ACHN (cell line): ENCODE data around the gene CDK17.

Experiments
- DNase-seq: peaks from one replicate; pipeline ENCODE4 v3.0.0-alpha.2; 2015
- in situ Hi-C: cut with HindIII; loops from 2 replicates; pipeline ENCODE4 v1.10.0; 2017; ENCODE audit warnings: low sequenced_read_pairs, low pct_ligation_motif_present, low pct_unique_long_range_greater_than_20kb

The CDK17 gene

GRCh38 chr12:96305665-96306064 is 94.6 kb downstream of the CDK17 start:
- in situ Hi-C loops: no loop called here
- no peak for DNase-seq

DNA sequence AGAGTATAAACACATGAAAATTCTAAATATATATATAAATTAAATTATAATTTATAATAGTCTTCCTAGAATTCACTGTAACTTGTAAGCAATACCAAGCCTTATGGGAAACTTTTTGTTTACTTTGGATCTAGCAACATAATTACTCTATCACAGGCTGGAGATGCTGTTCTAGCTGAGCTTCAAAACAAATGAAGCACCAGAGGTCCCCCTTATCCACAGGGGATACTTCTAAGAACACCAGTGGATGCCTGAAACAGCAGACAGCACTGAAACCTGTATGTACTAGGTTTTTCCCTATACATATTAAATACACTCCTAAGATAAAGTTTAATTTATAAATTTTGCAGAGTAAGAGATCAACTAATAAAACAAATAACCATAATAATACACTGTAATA is 96.6 kb downstream of the CDK17 start:
- DNase-seq: no peak
- in situ Hi-C loops: no loop called here

DNA sequence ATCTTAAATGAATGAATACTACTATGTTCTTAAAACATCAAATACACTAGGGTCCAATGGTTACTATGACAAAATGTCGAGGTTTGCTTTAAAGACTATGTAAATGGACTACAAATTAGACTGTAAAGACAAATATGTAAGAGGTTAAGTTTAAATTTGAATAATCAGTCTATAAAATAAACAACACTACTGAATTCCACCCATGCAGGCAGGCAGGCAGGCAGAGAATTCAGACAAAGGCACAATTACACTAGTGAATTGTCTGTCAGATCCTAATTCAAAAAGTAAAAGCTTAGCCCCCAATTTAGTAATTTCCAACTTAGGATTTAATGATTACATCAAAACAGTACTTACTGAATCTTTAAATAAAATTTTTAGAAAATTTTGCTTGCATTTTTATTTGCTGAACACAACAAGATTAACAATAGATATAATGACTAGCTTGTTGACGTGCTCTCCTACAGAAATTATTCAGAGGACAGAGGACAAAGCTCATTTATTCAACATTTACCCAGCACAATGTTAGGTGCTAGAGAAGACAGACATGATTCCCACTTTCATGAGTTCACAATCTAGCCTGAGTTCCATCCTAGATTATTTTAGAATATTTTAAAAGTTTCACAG is 97.4 kb downstream of the CDK17 start:
- in situ Hi-C loops: no loop called here
- DNase-seq: no peak

DNA sequence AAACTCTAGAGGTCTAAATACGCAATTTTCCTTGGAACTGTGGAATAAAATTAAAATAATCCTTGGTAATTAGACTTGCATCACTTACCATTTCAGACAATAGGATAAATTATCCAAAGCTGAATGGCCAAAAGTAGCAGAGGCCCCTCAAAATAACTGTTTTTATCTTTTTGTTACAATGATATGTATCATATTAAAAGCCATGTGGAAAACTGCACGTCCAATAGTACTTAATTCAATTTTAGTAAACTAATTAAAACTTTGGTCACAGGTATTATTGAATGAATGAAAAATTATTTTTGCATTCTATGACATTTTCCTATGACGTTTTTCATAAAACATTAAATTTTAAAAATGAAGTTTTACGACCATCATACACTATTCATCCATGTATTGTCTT is 98.5 kb downstream of the CDK17 start:
- in situ Hi-C loops: no loop called here
- DNase-seq: no peak

- in situ Hi-C loops: no loop called here
- no peak for DNase-seq
Measured at GRCh38 chr12:96300064-96300463, 100.2 kb downstream of the CDK17 start.

- DNase-seq: no peak
- in situ Hi-C loops: no loop called here
Measured at GRCh38 chr12:96297504-96297903, 102.7 kb downstream of the CDK17 start.

DNA sequence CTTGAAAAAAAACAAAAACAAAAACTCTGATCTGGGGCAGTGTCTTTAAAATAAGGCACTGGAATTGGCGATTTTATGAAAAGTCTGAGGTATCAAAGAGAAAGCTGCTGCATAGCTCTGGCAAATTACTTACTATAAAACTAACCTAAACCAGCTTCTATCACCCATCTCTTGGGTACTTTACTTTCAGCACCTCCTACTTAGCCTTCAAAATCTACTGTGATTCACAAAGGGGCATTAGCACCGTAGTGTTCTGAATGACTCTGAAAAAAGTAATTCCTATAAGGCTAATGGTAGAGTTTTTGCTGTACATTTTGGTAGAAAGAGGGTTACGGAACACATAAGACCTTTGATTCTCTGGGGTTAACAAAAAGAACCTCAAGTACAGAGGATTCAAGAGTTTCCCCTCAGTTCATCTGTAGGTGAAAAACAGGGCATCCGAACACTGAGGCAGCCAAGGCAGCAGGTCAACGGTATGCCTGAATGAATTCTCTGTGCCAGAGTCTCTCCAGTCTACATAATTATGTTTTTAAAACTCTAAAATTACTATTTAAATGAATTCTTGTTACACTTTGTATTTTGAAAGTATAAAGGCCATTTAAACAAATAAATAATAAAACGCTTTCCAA is 104.6 kb downstream of the CDK17 start:
- DNase-seq: no peak
- in situ Hi-C loops: no loop called here

GRCh38 chr12:96294831-96295230 is 105.4 kb downstream of the CDK17 start:
- in situ Hi-C loops: no loop called here

GRCh38 chr12:96293093-96293492 is 107.1 kb downstream of the CDK17 start:
- DNase-seq: no peak
- in situ Hi-C loops: no loop called here

More at GRCh38 chr12:96294831-96295230, 105.4 kb downstream of the CDK17 start:
- DNase-seq: no peak

GRCh38 chr12:96289067-96289466 is 111.2 kb downstream of the CDK17 start:
- no peak for DNase-seq
- in situ Hi-C loops: no loop called here

- in situ Hi-C loops: no loop called here
Measured at GRCh38 chr12:96285158-96285557, 115.1 kb downstream of the CDK17 start.

DNA sequence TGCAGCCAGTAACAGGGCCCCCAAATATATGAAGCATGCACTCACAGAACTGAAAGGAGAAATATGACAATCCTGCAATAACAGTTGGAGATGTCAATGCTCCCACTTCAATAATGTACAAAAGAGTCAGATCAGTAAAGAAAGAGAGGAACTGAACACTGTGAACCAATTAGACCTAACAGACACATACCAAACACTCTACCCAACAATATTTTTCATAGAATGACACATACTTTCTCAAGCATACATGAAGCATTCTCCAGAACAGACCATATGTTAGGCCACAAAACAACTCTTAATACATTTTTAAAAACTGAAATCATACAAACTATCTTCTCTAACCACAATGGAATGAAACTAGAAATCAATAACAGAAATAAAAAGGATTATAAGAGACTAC is 125.9 kb downstream of the CDK17 start:
- DNase-seq: no peak
- in situ Hi-C loops: no loop called here

More at GRCh38 chr12:96285158-96285557, 115.1 kb downstream of the CDK17 start:
- no peak for DNase-seq

DNA sequence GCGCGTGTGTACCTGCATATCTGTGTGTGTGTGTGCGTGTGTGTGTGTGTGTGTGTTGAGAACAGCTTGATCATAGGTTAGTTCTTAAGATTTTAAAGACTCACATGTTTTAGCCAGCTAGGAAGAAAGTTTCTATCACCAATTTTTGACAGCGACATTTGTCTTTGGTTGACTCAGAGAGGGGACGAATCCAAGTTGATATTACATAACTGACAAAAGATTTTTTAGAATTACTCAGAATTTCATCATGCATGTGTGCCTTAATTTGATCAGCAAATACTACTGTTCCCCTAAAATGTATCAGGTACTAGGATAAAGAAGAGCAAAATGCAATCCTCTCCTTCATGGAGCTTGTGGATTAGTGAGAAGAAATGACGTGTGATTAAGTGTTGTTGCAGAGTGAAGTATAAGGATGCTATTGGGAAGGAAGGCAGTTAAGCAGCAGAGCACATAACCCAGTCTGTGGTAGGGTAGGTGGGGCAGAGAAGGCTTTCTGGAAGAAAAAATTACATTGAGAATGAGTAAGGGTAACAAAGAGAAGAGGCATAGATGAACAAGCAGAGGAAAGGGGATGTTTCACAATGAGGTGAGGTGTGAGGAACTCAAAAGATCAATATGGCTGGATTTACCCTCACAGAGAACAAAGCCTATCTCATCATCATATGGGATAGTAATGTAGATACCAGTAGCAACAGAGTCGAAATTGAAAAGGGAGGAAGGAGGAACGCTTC is 128.6 kb downstream of the CDK17 start:
- no peak for DNase-seq
- in situ Hi-C loops: no loop called here

DNA sequence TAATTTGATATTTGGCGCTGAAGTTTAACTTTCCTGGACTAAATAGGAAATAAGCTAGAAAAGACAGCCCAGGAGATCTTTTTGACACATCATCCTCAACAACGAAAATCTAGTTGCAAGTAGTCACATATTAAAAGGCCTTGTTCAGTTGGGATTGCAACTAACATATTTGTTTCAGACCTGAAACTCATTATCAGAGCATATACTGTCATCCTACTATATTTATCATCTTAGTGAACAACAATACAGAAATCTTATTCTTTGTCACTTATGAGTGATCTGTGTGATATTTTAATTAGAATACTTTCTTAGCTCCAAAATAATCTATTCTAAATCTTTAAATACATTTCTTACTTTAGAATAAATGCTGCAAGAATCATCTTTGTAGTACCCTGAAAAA is 134.0 kb downstream of the CDK17 start:
- in situ Hi-C loops: no loop called here
- no peak for DNase-seq

- DNase-seq: no peak
- in situ Hi-C loops: no loop called here
Measured at GRCh38 chr12:96265836-96266235, 134.4 kb downstream of the CDK17 start.

GRCh38 chr12:96265400-96265799 is 134.8 kb downstream of the CDK17 start:
- in situ Hi-C loops: no loop called here
- DNase-seq: no peak

DNA sequence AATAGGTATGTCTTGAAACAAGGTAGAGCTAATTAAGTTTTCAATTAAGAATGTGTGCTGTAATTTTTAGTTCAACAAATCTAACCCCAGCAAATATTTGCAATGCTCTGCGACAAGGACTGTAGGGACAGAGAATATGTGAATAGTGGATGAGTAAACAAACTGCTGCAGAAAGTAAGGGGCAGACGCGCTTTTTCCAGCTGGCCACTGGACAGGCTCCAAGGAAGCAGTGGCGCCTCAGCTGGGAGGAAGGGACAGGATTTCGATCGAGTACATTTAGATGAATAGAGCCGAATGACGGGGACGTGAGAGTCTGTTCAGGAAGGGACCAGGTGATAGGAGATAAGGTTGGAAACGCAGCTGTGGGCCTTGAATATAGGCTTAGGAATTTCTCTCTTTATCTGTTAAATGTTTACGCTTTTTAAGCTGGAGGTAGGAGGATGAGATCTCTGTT is 136.8 kb downstream of the CDK17 start:
- in situ Hi-C loops: no loop called here
- no peak for DNase-seq

- no peak for DNase-seq
- in situ Hi-C loops: no loop called here
Measured at GRCh38 chr12:96261557-96261956, 138.7 kb downstream of the CDK17 start.

DNA sequence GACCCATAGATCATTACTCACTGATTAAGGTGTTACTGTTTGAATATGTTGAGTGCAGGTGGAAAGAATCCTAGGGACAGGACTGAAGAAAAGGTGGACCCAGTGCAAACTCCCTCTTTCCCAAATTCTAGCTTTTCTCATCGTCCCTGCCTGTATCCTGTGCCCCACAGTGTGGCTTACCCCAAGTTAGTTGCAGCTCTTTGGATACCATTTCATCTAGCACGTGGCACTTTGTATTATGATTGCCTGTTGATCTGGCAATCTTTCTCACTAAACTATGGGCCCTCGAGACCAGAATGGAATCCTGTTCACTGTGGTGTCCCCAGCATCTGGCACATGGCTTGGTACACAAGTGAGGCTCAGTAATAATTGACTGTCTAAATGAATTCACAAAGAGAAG is 139.6 kb downstream of the CDK17 start:
- in situ Hi-C loops: no loop called here
- DNase-seq: no peak

DNA sequence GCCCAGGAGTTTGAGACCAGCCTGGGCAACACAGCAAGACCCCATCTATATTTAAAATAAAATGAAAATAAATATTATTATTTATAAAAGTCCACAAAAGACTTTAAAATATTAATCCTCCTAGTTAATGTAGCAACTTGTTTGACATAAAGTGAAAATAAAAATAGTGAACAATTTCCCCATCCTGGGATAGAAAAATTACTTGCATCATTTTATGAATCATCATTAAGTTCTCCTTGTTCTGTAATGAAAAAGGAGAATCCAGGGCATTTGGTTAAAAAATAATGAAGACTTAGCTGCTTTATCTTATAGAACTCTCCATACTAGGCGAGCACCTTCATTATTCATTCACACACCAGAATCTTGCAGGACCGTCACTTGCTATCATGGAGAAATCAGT is 140.0 kb downstream of the CDK17 start:
- DNase-seq: no peak
- in situ Hi-C loops: no loop called here
